ENCODE results near the gene PTPA. TPM values are rescaled to one million over a fixed set of nuclear protein-coding genes. Genes with fewer than 3 reads are reported as not detected.
"Not testable (repeated sequence)": the region's sequence is repeated elsewhere in the genome, so short reads cannot be mapped to it uniquely, and the experiment has no call there.

The PTPA gene
- total RNA-seq, 1 donor from 2014 or later, result 220 TPM

DNA sequence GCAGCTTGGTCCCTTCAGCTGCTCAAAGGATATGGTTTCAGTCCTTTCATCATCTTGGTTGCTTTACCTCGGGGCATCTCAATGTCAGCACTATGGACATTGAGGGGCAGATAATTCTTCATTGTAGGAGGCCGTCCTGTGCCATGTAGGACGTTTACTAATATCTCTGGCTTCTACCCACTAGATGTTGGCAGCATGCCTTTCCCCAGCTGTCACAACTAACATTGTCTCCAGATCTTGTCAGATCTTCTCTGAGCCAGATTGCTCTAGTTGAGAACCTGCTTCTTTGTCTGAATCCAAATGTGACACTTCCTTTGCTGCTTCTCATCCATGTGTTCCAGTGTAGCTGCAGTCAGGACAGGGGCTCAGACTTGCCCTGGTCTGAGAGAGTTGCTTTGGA is 10.3 kb downstream of the PTPA start:
- DNase-seq (ENCODE audit: low read depth), result no peak
- H3K4me3 ChIP-seq (ENCODE audit: low read depth, low read length), result no peak overlapping the region
- TF ChIP-seq, protein P1, sequence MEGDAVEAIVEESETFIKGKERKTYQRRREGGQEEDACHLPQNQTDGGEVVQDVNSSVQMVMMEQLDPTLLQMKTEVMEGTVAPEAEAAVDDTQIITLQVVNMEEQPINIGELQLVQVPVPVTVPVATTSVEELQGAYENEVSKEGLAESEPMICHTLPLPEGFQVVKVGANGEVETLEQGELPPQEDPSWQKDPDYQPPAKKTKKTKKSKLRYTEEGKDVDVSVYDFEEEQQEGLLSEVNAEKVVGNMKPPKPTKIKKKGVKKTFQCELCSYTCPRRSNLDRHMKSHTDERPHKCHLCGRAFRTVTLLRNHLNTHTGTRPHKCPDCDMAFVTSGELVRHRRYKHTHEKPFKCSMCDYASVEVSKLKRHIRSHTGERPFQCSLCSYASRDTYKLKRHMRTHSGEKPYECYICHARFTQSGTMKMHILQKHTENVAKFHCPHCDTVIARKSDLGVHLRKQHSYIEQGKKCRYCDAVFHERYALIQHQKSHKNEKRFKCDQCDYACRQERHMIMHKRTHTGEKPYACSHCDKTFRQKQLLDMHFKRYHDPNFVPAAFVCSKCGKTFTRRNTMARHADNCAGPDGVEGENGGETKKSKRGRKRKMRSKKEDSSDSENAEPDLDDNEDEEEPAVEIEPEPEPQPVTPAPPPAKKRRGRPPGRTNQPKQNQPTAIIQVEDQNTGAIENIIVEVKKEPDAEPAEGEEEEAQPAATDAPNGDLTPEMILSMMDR (conservative IDR thresholded peaks at IDR 0.05; ENCODE audit: low read depth, low read length), result no peak

DNA sequence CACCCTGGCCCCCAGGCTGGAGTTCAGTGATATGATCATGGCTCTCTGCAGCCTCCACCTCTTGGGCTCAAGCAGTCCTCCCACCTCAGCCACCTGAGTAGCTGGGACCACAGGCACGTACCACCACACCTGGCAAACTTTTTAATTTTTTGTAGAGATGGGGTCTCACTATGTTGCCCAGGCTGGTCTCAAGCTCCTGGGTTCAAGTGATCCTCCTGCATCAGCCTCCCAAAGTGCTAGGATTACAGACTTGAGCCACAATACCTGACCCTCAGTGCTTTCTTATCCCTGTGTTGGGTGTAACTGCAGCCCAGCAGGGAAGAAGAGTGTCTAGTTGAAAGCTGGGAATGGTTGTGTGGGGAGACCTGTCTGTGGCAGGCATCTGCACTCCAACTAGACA is 10.9 kb downstream of the PTPA start:
- no peak overlapping the region for H3K4me3 ChIP-seq (ENCODE audit: low read depth, low read length)
- no peak for DNase-seq (ENCODE audit: low read depth)
- TF ChIP-seq, protein P1 (conservative IDR thresholded peaks at IDR 0.05; ENCODE audit: low read depth, low read length), result no peak

- not testable (repeated sequence) for H3K4me3 ChIP-seq (ENCODE audit: low read depth, low read length); DNase-seq (ENCODE audit: low read depth)
Measured at GRCh38 chr9:129122976-129123375, 11.8 kb downstream of the PTPA start.

DNA sequence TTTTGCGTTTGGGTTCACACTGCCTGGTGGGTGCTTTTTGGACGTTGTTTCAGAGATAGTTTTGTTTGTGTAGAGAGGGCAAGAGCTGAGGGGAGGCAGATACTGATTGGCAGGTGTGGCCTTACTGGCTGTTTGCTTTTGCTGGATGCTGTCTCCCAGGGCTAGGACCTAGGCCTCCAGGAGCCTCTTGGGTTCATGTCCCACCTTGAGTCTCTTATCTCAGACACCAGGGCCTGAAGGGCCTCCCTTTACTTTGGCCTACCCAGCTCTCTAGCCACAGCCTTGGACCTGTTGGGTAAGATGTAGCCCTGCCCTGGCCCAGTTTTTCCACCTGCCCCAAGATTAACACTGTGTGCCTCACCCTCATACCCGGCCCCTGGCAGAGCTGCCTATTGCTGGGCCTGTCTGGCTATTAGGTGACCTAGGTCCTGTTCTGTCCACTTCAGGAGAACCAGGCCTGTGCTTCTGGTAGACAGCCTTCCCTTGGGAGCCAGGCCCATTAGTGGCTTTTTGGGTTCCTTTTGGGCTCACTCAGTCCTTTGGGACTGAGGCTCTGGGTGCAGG is 13.4 kb downstream of the PTPA start:
- no peak overlapping the region for H3K4me3 ChIP-seq (ENCODE audit: low read depth, low read length)
- no peak for DNase-seq (ENCODE audit: low read depth)
- TF ChIP-seq, protein P1 (conservative IDR thresholded peaks at IDR 0.05; ENCODE audit: low read depth, low read length), result no peak

- DNase-seq (ENCODE audit: low read depth), result no peak
- no peak overlapping the region for H3K4me3 ChIP-seq (ENCODE audit: low read depth, low read length)
Measured at GRCh38 chr9:129125478-129125877, 14.3 kb downstream of the PTPA start.

DNA sequence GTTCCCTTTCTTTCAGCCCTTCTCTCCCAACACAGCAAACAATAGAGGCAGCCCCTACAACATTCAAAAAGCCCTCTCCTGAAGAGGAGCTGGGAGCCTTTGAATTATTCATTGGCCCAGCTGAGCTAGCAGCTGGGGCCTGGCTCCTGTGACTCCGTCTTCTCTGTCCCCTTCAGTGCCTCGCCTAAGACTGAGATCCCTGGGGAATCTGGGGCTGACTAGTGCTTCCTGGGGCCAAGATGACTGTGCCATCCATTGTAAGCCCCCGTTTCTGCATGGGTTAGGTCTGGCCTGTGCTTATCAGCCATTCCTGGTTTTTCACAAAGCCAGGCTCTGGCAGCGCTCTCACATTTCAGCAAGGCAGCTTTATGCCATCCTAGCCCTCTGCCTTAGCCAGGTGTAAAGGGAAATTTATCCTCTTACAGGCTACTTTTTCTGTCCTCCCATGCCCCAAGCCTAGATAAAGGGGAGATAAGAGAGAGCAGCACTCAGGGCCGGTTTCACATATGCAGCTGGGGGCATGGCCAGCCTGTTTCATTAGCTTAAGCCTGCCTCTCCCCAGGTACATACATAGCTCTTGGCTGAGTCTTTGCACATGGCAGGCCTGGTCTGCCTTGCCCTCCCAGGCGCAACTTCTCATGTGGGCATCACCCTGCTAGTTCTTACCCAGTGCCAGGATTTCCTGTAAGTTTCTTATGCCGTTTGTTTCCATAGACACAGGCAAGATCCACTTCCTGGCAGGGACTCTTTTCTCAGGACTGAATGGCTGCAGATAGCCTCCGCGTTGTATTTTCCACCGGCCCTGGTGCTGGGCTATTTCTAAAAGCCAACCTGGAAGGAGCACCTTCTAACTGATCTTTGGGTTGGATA is 15.8 kb downstream of the PTPA start:
- no peak for DNase-seq (ENCODE audit: low read depth)
- TF ChIP-seq, protein P1 (conservative IDR thresholded peaks at IDR 0.05; ENCODE audit: low read depth, low read length), result no peak
- no peak overlapping the region for H3K4me3 ChIP-seq (ENCODE audit: low read depth, low read length)

More at GRCh38 chr9:129125478-129125877, 14.3 kb downstream of the PTPA start:
- TF ChIP-seq, protein P1 (conservative IDR thresholded peaks at IDR 0.05; ENCODE audit: low read depth, low read length), result no peak

DNA sequence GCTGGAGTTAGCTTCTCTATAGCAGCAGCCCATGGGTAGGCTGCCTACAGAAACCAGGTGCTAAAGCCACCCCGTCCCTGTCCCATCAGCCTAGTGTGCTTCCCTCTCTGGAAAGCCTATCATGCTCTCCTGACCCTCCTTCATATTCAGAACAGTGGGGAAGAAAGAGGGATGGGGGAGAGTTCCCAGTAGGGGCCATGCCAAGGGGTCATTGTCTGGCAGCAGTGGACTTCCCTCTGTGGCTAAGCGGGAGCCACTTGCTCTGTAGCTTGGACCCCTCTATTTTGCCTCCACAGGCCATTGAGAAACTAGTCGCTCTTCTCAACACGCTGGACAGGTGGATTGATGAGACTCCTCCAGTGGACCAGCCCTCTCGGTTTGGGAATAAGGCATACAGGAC is 17.5 kb downstream of the PTPA start:
- TF ChIP-seq, protein P1 (conservative IDR thresholded peaks at IDR 0.05; ENCODE audit: low read depth, low read length), result no peak
- H3K4me3 ChIP-seq (ENCODE audit: low read depth, low read length), result no peak overlapping the region
- no peak for DNase-seq (ENCODE audit: low read depth)

DNA sequence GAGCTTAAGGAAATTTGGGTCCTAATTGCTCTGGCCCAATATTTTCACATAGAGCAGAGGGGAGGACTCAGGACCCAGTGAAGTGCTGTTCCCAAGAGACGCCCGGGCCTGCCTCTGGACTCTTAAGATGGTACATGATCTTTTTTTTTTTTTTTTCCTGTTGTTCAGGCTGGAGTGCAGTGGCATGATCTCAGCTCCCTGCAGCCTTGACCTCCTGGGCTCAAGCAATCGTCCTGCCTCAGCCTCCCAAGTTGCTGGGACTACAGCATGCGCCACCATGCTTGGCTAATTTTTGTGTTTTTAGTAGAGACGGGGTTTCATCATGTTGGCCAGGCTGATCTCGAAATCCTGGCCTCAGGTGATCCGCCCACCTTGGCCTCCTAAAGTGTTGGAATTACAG is 19.1 kb downstream of the PTPA start:
- not testable (repeated sequence) for DNase-seq (ENCODE audit: low read depth)

More for the DNA sequence above, 19.1 kb downstream of the PTPA start:
- not testable (repeated sequence) for H3K4me3 ChIP-seq (ENCODE audit: low read depth, low read length)
